Breast epithelium (tissue), 3 donors: ENCODE measurements around the gene UBAP1L.
"Not testable (repeated sequence)": the region's sequence is repeated elsewhere in the genome, so short reads cannot be mapped to it uniquely, and the experiment has no call there.

ENCODE experiments used
- CTCF ChIP-seq, 3 donors: fragments of 450-650 bp; IDR thresholded peaks; one replicate each; pipeline ENCODE4 v1.5.1; 2016 to 2017; ENCODE audit warnings: antibody characterized with exemption in 3 of 3, mild to moderate bottlenecking in 3 of 3, moderate library complexity in 3 of 3
- POLR2A ChIP-seq: fragments of 450-650 bp; IDR thresholded peaks from one replicate; pipeline ENCODE4 v1.6.1; 2016; ENCODE audit warnings: antibody characterized with exemption, mild to moderate bottlenecking, moderate library complexity
- POLR2AphosphoS5 ChIP-seq, 3 donors: sonication (generic); formaldehyde crosslinking; IDR thresholded peaks; one replicate each; pipeline ENCODE4 v1.6.1; 2017; ENCODE audit warnings: antibody characterized with exemption in 3 of 3

DNA sequence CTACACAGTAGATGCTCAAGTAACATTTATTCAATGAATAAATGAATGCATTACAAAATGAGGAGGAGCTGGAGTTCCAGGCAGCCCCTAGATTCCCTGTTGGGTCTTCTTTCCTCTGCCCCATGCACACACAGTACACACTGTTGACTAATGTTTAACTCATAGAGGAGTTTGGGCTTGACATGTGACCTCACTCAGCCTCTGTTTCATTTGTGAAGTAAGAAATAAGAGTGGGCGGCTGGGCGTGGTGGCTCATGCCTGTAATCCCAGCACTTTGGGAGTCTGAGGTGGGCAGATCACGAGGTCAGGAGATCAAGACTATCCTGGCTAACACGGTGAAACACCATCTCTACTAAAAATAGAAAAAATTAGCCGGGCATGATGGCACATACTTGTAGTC is 70.8 kb downstream of the UBAP1L start:
- TF ChIP-seq CTCF (IDR thresholded peaks at IDR 0.05); POLR2A; POLR2AphosphoS5 (IDR thresholded peaks at IDR 0.05): not testable (repeated sequence)
